Umbilical cord (tissue), 2 donors: ENCODE data around the gene OSBP2. TPM values are rescaled to one million over a fixed set of nuclear protein-coding genes. Genes with fewer than 3 reads are reported as not detected.

ENCODE experiments used
- DNase-seq: peaks from one replicate; pipeline ENCODE4 v3.0.0-alpha.2; 2015; ENCODE audit warnings: low spot score
- total RNA-seq: library from RNA; depleted of rRNA; stranded (reverse); fragments of >200 nt; gene quantifications from one replicate; pipeline ENCODE4 v1.2.3, GENCODE V29; 2014; ENCODE audit warnings: low replicate concordance; ENCODE audit not compliant: insufficient read depth

OSBP2 gene
- total RNA-seq, 1 donor from 2014 or later, result 16.9 TPM

DNA sequence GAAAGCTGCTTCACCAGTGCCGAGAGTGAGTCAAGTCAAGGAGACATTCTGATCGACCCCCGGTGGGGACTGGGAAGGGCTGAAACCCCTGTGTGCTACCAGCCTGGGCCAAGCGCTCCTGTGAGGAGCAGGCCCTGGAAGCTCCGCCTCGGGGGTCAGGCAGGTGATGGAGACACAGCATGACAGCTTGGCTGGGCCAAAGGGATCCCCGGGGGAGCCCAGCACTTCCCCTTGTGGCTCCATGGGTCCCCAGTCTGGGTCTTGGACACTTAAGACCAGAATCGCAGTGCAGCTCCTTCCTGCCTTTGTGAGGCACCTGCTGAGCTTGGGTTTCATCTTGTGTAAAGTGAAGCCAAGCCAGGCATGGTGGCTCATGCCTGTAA is 184.7 kb downstream of the OSBP2 start:
- DNase-seq, result no peak

DNA sequence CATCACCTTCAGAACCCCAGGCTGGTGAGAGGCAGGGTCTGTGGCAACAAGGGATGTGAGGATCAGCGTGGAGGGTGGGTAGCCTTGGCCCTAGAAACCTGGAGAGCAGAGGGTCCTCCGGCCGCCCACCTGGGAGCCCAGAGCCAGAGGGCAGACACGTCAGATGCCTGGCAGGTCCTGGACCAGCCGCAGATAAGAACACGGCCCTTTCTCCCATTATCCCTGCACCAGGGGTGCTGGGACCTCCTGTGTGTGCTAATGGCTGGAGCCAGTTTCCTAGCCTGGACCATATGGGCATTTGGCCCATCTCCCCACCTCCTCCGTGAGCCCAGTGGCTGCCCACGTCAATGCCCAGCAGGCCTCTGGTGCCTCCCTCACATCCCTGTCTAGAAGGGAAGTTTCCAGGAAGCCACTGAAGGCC is 185.5 kb downstream of the OSBP2 start:
- DNase-seq, result no peak

DNA sequence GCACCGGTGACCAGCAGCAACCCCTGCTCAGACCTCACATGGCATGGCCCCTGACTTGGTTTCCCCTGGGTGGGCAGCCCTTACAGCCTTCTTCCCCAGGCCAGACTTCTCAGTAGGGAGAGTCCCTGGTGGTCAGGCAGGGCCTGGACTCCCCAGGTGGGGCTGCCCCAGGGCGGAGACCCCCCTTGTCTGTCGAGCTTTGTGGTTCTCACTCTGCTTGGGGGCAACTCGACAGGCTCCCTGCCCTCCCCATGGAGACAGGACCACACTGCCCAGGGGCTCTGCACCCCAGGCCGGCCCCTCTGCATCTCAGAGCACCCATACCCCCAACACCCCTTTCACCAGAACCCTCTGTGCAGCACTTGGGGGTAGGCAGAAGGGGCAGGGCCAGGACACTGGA is 186.2 kb downstream of the OSBP2 start:
- no peak for DNase-seq

- peak; percentile 94 for DNase-seq
Observed at GRCh38 chr22:30881361-30882183, 186.9 kb downstream of the OSBP2 start.

GRCh38 chr22:30882184-30882717 is 187.6 kb downstream of the OSBP2 start:
- DNase-seq, result no peak

DNA sequence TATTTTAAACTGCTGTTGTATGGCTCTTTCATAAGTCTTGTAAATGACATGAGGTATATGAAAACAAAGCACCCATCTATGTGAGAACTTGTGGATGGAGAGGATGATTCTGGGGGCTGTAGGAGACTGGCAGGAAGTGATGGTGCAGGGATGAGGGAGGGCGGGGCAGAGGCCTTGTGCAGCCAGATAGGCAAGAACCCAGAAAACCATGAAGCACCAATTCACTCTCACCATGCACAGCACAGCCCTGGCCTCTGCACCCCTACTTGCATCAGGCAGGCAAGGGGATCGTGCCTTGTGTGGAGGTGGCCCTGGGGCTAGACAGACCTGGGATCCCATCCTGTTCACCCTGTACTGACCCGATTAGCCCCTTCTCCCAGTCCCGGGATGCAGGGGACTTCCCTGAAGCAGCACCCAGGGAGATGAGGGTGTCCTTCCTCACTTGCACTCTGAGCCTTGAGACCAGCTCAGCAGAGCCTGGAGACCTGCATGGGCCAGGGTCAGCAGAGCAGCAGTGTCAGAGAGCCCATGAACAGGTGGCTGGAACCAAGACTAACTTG is 188.4 kb downstream of the OSBP2 start:
- DNase-seq, result no peak

DNA sequence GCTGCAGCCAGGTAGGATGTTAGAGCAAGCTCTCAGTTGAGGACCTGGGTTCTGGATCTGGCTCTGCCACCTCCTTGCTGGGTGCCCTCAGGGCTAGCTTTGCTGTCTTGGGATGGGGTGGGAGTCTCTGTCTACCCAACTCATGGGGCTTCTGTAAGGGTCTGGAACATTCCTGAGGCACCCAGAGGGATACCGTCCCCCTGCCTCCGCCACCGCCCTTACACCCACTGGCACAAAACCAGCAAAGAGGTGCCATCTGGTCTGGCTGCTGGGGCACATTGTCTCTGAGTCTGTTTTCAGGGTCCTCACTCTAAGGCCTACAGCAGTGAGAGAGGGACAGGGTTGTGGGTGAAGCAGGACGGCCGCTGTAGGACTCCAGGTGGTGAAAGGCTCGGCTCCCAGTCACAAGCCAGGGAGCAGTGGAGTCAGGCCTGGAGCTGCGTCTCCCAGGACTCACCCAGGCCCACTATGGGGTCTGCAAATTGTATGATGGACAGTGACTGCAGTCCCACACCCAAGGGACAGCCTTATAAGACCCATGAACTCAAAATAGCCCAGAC is 189.0 kb downstream of the OSBP2 start:
- DNase-seq, result no peak

DNA sequence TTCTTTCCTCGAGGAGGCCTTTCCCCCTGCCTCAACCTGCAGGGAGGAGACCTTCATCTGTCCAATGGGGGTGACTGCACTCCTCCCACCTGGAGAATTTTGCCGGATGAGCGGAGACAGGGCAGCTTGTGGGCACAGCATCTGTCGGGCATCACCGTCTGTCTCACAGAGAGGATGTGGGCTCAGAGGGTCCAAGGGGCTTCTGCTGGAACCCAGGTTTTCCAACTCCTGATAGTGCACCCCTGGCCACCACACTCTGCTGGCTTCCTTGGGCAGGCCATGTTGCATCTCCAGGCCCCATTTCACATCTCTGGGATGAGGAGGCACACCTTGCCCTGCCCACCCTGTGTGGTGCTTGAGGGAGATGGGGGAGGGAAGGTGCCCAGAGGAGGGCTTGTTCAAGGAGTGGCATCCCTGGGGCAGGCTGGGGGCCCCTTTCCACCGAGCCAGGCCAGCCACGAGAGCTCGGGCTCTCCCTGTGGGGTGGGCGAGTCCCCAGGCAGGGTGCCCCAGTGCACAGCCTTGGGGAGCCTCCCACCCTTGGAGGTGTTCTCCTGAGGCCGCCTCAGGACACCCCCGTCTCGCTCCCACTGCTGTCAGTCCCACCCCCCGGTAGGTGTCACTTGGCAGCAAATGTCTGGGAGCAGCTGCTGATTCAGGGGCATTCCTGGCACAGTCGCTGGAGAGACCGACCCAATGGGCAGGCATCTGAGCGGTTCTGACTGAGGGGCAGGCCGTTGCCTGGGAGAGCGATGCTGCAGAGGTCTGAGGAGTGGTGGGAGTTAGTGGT is 189.7 kb downstream of the OSBP2 start:
- DNase-seq, result no peak

DNA sequence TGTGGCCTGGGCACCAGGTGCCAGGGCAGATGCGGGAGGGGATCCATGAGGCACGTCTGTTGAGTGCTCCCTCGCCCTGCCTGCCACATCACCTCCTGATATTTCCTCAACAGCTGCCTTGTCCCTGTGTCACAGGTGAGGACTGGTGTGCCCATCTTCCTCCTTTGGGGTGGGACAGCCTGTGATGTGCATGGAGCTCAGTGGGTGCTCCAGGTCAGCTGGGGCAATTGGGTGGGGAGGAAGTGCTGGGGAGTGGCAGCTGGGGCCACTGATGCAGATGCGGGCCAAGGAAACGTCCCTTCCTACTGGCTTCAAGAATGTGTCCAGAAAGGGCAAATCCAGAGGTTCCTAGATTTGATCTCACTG is 190.3 kb downstream of the OSBP2 start:
- no peak for DNase-seq

DNA sequence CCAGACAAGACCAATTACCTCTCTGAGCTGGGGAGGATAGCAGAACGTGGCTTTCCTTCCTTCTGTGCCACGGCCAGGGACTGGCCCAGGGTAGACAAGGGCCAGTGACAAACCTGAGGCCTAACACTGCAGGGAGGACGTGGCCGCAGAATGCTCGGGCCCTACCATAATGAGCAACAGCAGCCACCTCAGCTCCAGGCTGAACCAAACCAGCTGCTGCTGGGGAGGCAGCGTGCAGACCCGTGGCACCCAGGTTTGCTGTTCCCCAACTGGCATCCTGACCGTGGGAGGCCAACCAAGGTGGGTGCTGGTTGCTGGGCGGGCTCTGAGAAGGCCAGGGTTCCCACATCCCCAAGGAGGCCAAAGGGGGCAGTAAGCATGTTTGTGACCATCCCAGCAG is 190.9 kb downstream of the OSBP2 start:
- DNase-seq, result no peak

- DNase-seq, result no peak
Observed at GRCh38 chr22:30887453-30887852, 192.8 kb downstream of the OSBP2 start.

DNA sequence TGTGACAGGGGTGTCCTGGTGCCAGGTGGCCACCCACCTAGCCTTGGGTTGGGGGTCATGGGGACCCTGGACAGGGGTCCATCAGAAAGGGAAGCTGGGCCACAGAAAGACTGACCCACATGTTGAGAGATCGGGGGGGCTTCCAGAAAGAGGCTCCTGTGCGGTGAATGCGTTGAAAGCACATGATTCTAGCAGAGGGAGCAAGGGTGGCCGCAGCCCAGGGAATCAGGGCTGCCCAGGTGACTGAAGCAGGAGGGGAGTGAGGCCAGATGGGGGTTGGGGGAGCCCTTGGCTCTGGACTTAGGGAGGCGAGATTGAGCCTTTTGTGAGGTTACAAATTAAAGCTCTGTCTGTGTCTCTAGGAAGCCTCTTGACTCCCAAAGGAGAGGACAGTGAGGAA is 193.2 kb downstream of the OSBP2 start:
- DNase-seq, result no peak

GRCh38 chr22:30889268-30889995 is 194.8 kb downstream of the OSBP2 start:
- no peak for DNase-seq

DNA sequence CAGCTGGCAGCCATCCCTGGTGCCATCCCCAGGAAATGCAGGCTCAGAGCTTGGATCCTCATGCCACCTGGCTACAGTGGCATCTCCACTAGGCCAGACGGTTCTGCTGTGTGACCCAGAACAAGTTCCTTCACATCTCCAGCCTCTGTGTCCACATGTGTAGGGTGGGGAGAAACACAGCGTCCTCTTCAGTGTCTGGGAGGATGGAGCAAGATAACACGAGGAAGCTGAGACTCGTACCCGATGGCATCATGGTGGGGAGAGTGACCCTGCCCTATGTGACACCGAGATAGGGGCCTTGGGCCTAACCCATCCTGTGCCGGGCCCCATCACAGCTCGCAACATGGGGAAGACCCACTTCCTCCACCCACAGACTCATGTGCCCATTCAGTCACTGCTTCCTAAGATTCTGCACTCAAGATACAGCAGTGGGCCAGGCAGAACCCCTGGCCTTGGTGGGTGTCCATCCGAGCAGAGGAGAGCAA is 195.4 kb downstream of the OSBP2 start:
- DNase-seq, result no peak

DNA sequence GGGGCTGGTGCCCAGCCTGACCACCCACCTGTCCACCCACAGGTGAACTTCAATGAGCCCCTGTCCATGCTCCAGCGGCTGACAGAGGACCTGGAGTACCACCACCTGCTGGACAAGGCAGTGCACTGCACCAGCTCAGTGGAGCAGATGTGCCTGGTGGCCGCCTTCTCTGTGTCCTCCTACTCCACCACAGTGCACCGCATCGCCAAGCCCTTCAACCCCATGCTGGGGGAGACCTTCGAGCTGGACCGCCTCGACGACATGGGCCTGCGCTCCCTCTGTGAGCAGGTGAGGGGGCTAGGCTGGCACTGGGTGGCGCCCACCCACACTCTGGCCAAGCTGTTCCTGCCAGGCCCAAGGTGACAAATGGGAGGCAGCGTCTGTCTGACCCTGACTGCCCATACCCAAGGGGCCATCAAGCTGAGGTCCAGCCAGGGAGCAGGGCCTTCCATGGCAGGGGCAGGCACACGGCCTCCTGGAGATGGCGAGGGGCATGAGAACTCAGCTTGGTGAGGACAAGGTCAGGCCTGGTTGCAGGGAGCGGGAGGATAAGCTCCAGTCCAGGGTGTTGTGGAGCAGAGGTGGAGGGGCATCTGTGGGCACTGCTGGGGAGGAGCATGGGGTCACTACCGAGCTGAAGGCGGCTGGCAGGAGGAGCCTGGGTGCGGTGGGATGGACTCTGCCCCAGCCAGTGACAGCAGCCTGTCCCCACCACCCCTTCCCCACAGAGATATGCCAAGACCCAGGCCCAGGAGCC is 196.2 kb downstream of the OSBP2 start:
- DNase-seq, result no peak

- no peak for DNase-seq
Observed at GRCh38 chr22:30891443-30891755, 196.7 kb downstream of the OSBP2 start.

DNA sequence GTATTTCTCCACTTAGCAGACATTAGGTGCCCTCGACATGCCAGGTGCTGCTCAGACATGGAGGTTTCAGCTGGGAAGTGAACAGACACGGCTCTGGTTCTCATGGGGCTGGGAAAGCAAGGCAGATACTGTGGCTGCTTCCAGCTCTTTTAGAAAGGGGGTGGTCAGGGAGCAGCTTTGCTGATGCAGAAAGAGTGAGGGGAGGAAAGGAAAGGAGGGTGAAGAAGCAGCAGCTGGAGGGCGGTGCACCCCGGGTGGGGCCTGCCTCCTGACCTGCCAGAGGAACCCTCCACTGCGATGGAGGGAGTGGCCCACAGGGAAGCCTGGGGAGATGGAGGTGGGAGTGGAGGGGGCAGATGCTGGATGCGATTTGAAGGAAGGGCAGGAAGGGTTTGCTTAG is 197.1 kb downstream of the OSBP2 start:
- DNase-seq, result no peak

- no peak for DNase-seq
Observed at GRCh38 chr22:30892286-30892685, 197.6 kb downstream of the OSBP2 start.

DNA sequence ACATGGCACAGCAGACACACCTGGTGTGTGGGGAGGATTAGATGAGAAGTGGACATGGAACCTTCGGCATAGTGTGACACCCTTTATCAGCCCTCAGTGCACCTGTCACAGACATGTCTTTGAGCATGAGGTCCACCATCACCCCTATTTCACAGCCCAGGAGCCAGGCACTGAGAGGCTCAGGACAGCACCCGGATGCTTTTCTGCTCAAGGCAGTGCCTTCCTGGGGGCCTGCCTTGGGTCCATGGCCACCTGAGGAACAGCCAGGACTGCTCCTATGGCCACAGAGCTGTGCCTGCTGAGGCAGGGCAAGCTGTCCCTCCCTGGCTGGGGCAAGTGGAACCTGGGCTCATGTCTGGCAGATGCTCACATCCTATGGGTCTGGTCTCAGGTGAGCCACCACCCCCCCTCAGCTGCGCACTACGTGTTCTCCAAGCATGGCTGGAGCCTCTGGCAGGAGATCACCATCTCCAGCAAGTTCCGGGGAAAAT is 198.1 kb downstream of the OSBP2 start:
- no peak for DNase-seq
